HTR-8/SVneo (cell line): Measurements from ENCODE around the gene WNT10A.
"Not testable (repeated sequence)": the region's sequence is repeated elsewhere in the genome, so short reads cannot be mapped to it uniquely, and the experiment has no call there.

ENCODE experiments used
- DNase-seq: peaks from one replicate; pipeline ENCODE4 v3.0.0; 2011; ENCODE audit warnings: low spot score, mixed read lengths; ENCODE audit not compliant: insufficient read length
- FAIRE-seq: peaks from 2 replicates; lab custom pipeline; 2011; peaks lifted over from hg19 to GRCh38; lab: Jason Lieb, UNC

WNT10A gene

DNA sequence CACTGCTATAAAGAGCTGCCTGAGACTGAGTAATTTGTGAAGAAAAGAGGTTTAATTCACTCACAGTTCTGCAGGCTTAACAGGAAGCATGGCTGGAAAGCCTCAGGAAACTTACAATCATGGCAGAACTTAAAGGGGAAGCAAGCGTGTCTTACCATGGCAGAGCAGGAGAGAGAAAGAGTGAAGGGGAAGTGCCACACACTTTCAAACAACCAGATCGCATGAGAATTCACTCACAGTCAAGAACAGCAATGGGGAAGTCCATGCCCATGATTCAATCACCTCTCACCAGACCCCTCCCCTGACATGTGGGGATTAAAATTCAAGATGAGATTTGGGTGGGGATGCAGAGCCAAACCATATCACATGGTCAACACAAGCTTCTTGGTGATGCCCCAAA lies 44.1 kb downstream of the WNT10A start:
- no peak for DNase-seq
- FAIRE-seq: no peak

GRCh38 chr2:218925434-218925833 lies 44.8 kb downstream of the WNT10A start:
- no peak for FAIRE-seq
- no peak for DNase-seq

- no peak for DNase-seq
- no peak for FAIRE-seq
Measured at GRCh38 chr2:218927422-218927821, 46.8 kb downstream of the WNT10A start.

DNA sequence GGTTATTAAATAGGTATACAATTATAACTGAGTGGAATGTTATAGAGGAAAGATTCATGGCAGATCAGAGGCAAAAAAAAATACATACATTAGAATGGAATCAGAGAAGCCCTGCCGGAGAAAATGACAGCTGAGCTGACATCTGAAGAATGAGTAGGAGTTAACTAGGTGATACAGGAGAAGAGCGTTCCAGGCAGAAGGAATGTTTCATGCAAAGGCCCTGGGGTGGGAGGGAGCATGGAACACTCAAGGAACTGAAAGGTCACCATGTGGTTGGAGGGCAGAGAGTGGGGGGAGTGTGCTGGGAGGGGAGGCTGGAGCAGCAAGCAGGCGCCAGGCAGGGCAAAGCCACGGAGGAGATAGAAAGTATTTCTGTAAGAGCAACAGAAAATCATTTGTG lies 47.2 kb downstream of the WNT10A start:
- FAIRE-seq: no peak
- no peak for DNase-seq

- not testable (repeated sequence) for FAIRE-seq, DNase-seq
Measured at GRCh38 chr2:218930488-218930887, 49.8 kb downstream of the WNT10A start.

- FAIRE-seq: not testable (repeated sequence)
Measured at GRCh38 chr2:218931751-218932150, 51.1 kb downstream of the WNT10A start.

More at GRCh38 chr2:218931751-218932150, 51.1 kb downstream of the WNT10A start:
- DNase-seq: not testable (repeated sequence)
